PC-9 (cell line): ENCODE data around the gene KRT36.

Source experiments
- CTCF ChIP-seq: fragments of 200-600 bp; sonication (generic); conservative IDR thresholded peaks from 2 replicates; pipeline ENCODE4 v1.6.1; 2017; ENCODE audit warnings: mixed run types, antibody characterized with exemption, mild to moderate bottlenecking, moderate library complexity
- EZH2 ChIP-seq: fragments of 200-600 bp; sonication (generic); IDR thresholded peaks from 2 replicates; pipeline ENCODE4 v1.8.0; 2017; ENCODE audit warnings: antibody characterized with exemption, low read depth

GRCh38 chr17:41467561-41467960 lies 22.1 kb downstream of the KRT36 start:
- TF ChIP-seq CTCF (no peak), EZH2 (no peak)
